H9 (cell line): Measurements from ENCODE around the gene PKD1. TPM values are rescaled to one million over a fixed set of nuclear protein-coding genes. Genes with fewer than 3 reads are reported as not detected.

Experiments
- DNase-seq: peaks from one replicate; pipeline ENCODE4 v3.0.0-alpha.2; 2017
- H2AFZ ChIP-seq: one replicate; pipeline ENCODE4 v1.6.1; 2013; ENCODE audit warnings: mild to moderate bottlenecking, low read length, control low read depth, moderate library complexity
- H2AK5ac ChIP-seq: 2 replicates; pipeline ENCODE4 v1.6.1; 2013; ENCODE audit warnings: low read length, control low read depth, mixed read lengths; ENCODE audit not compliant: insufficient read length
- H2BK120ac ChIP-seq: one replicate; pipeline ENCODE4 v1.6.1; 2013; ENCODE audit warnings: low read depth, mild to moderate bottlenecking, low read length, control low read depth, inconsistent platforms; ENCODE audit not compliant: poor library complexity, severe bottlenecking
- H2BK12ac ChIP-seq: 2 replicates; pipeline ENCODE4 v1.6.1; 2013; ENCODE audit warnings: low read length, control low read depth, mixed read lengths, low read depth; ENCODE audit not compliant: insufficient read length
- H2BK15ac ChIP-seq: 2 replicates; pipeline ENCODE4 v1.6.1; 2013; ENCODE audit warnings: low read depth, low read length, control low read depth
- H2BK20ac ChIP-seq: one replicate; pipeline ENCODE4 v1.6.1; 2013; ENCODE audit warnings: low read depth, mild to moderate bottlenecking, low read length, control low read depth, inconsistent platforms; ENCODE audit not compliant: poor library complexity, severe bottlenecking
- H2BK5ac ChIP-seq: 2 replicates; pipeline ENCODE4 v1.6.1; 2013; ENCODE audit warnings: low read length, control low read depth, mixed read lengths; ENCODE audit not compliant: insufficient read length
- H3K14ac ChIP-seq: 2 replicates; pipeline ENCODE4 v1.6.1; 2013; ENCODE audit warnings: low read length, control low read depth; ENCODE audit not compliant: insufficient read depth
- H3K18ac ChIP-seq: 2 replicates; pipeline ENCODE4 v1.6.1; 2013; ENCODE audit warnings: low read depth, mild to moderate bottlenecking, mixed read lengths, low read length, control low read depth; ENCODE audit not compliant: insufficient read length
- H3K23ac ChIP-seq: 2 replicates; pipeline ENCODE4 v1.6.1; 2013; ENCODE audit warnings: low read length, control low read depth, mixed read lengths, low read depth; ENCODE audit not compliant: insufficient read length
- H3K23me2 ChIP-seq: 2 replicates; pipeline ENCODE4 v1.6.1; 2013; ENCODE audit warnings: low read depth, mild to moderate bottlenecking, mixed read lengths, low read length, control low read depth; ENCODE audit not compliant: insufficient read length, poor library complexity, severe bottlenecking
- H3K27ac ChIP-seq: 2 replicates; pipeline ENCODE4 v1.5.1; 2013; ENCODE audit warnings: low read length, control low read depth, mixed read lengths, low read depth; ENCODE audit not compliant: insufficient read length
- H3K27me3 ChIP-seq: 2 replicates; pipeline ENCODE4 v1.6.1; 2013; ENCODE audit warnings: low read length, control low read depth, inconsistent platforms; ENCODE audit not compliant: insufficient read depth
- H3K4ac ChIP-seq: 2 replicates; pipeline ENCODE4 v1.6.1; 2013; ENCODE audit warnings: low read depth, mild to moderate bottlenecking, control low read depth, inconsistent platforms, low read length, moderate library complexity
- H3K4me1 ChIP-seq: 2 replicates; pipeline ENCODE4 v1.6.1; 2013; ENCODE audit warnings: low read length, control low read depth, inconsistent platforms; ENCODE audit not compliant: insufficient read depth
- H3K4me2 ChIP-seq: 2 replicates; pipeline ENCODE4 v1.6.1; 2013; ENCODE audit warnings: low read length, control low read depth, mixed read lengths; ENCODE audit not compliant: insufficient read length, insufficient read depth
- H3K56ac ChIP-seq: 2 replicates; pipeline ENCODE4 v1.6.1; 2013; ENCODE audit warnings: low read depth, mild to moderate bottlenecking, mixed read lengths, low read length, control low read depth; ENCODE audit not compliant: insufficient read length
- H3K79me1 ChIP-seq: 2 replicates; pipeline ENCODE4 v1.6.1; 2013; ENCODE audit warnings: low read depth, mild to moderate bottlenecking, moderate library complexity, low read length, control low read depth, inconsistent platforms; ENCODE audit not compliant: insufficient read depth, poor library complexity, severe bottlenecking
- H3K79me2 ChIP-seq: 2 replicates; pipeline ENCODE4 v1.6.1; 2013; ENCODE audit warnings: low read length, control low read depth, inconsistent platforms; ENCODE audit not compliant: insufficient read depth
- H3K9ac ChIP-seq: 2 replicates; pipeline ENCODE4 v1.6.1; 2013; ENCODE audit warnings: low read length, control low read depth, mixed read lengths; ENCODE audit not compliant: insufficient read length; ENCODE audit errors: extremely low read depth
- H3K9me3 ChIP-seq: one replicate; pipeline ENCODE4 v1.6.1; 2013; ENCODE audit warnings: low read depth, low read length, inconsistent platforms; ENCODE audit not compliant: control insufficient read depth
- H3T11ph ChIP-seq: one replicate; pipeline ENCODE4 v1.6.1; 2013; ENCODE audit warnings: mild to moderate bottlenecking, low read length, control low read depth, inconsistent platforms
- H4K20me1 ChIP-seq: one replicate; pipeline ENCODE4 v1.6.1; 2013; ENCODE audit not compliant: control insufficient read depth, insufficient read length, insufficient read depth
- H4K5ac ChIP-seq: 2 replicates; pipeline ENCODE4 v1.6.1; 2013; ENCODE audit warnings: low read depth, mild to moderate bottlenecking, mixed read lengths, low read length, control low read depth; ENCODE audit not compliant: insufficient read length
- H4K8ac ChIP-seq: replicated peaks from 2 replicates; pipeline ENCODE4 v1.6.1; 2013; ENCODE audit warnings: low read length, control low read depth, mixed read lengths, low read depth; ENCODE audit not compliant: insufficient read length
- H4K91ac ChIP-seq: 2 replicates; pipeline ENCODE4 v1.6.1; 2013; ENCODE audit warnings: low read depth, mild to moderate bottlenecking, moderate library complexity, mixed read lengths, low read length, control low read depth; ENCODE audit not compliant: insufficient read length
- H3K27ac Mint-ChIP-seq, 3 experiments: 2 replicates in 2 of 3; 3 replicates in 1 of 3; pipeline ENCODE4 v1.8.0; 2020 to 2021; ENCODE audit warnings: mixed read lengths in 3 of 3, mild to moderate bottlenecking in 1 of 3, moderate library complexity in 1 of 3
- H3K27me3 Mint-ChIP-seq: 2 replicates; pipeline ENCODE4 v1.8.0; 2021; ENCODE audit warnings: low read depth, mild to moderate bottlenecking, moderate library complexity, mixed read lengths
- H3K36me3 Mint-ChIP-seq, 3 experiments: 2 replicates in 2 of 3; 3 replicates in 1 of 3; pipeline ENCODE4 v1.8.0; 2020 to 2021; ENCODE audit warnings: low read depth in 3 of 3, mixed read lengths in 3 of 3; ENCODE audit not compliant: insufficient read depth in 1 of 3
- H3K4me1 Mint-ChIP-seq, 2 experiments: 2 replicates each; pipeline ENCODE4 v1.8.0; 2020; ENCODE audit warnings: mixed read lengths in 2 of 2
- H3K4me3 Mint-ChIP-seq, 2 experiments: 2 replicates in 1 of 2; 3 replicates in 1 of 2; pipeline ENCODE4 v1.8.0; 2020 to 2021; ENCODE audit warnings: mild to moderate bottlenecking in 2 of 2, mixed read lengths in 2 of 2, moderate library complexity in 1 of 2
- H3K9me3 Mint-ChIP-seq, 2 experiments: 2 replicates in 1 of 2; 3 replicates in 1 of 2; pipeline ENCODE4 v1.8.0; 2020; ENCODE audit warnings: mild to moderate bottlenecking in 2 of 2, mixed read lengths in 2 of 2, moderate library complexity in 1 of 2
- CTCF ChIP-seq: fragments of 200-600 bp; sonication (generic); conservative IDR thresholded peaks from 3 replicates; pipeline ENCODE4 v1.8.0; 2021; ENCODE audit warnings: antibody characterized with exemption, mild to moderate bottlenecking
- WGBS: extraction: QIAGEN DNeasy Blood & Tissue Kit; methylation state at CpG from one replicate; pipeline ENCODE4 v1.1.7; 2013; ENCODE audit warnings: missing lambda C conversion rate, low lambda C conversion rate, mixed read lengths; ENCODE audit not compliant: insufficient read length; ENCODE audit errors: extremely low coverage; 5-methylcytosine and 5-hydroxymethylcytosine counted together
- total RNA-seq: library from RNA; stranded (reverse); gene quantifications from 2 replicates; pipeline ENCODE4 v1.2.1, GENCODE V29; 2021

PKD1 gene
- total RNA-seq, 1 experiment from 2014 or later, result 88.0 TPM

DNA sequence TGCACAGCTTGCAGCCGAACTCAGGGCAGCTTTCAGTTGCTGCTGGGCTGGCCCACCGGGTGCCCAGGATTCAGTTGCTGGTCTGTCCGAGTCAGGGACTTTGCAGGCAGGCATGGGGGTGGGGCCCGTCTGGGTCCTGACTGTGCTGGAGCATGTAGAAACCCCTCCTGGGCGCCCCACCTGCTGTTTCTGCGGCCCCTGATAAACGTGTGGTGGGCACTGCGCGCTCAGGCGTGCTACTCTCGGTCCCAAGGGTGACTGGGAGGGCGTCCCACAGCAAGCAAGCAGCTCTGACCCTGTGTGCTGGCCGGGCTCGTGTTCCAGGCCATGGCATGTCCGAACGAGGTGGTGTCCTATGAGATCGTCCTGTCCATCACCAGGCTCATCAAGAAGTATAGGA lies 75.4 kb downstream of the PKD1 start:
- H2BK20ac ChIP-seq, result no peak overlapping the region
- Mint-ChIP-seq H3K27ac (no peak overlapping the region; a peak in 1 of 7 replicates), H3K9me3 (no peaks in the 10 kb centered on the region), H3K4me1 (no peaks in the 10 kb centered on the region), H3K36me3 (peaks cover 0 to 23% (median 13%) of the 10 kb centered on the region in 3 experiments; a peak in 3 of 7 replicates), H3K4me3 (no peak overlapping the region), H3K27me3 (no peaks in the 10 kb centered on the region)
- no peak overlapping the region; the same call in 1 of the 2 replicates for H3K14ac ChIP-seq
- H3K9ac ChIP-seq, result no peak overlapping the region
- no peaks in the 10 kb centered on the region for H3K4me1 ChIP-seq
- H4K91ac ChIP-seq, result no peak overlapping the region
- no CpG with 5 or more reads among the region's 17 CpGs for WGBS
- no peaks in the 10 kb centered on the region for H3K9me3 ChIP-seq
- H2BK12ac ChIP-seq, result no peak overlapping the region
- H3K4me2 ChIP-seq, result no peak overlapping the region
- H3K18ac ChIP-seq, result no peak overlapping the region
- no peak overlapping the region for H4K5ac ChIP-seq
- H3K4ac ChIP-seq, result no peak overlapping the region
- no peaks in the 10 kb centered on the region for H3K79me2 ChIP-seq
- no peak overlapping the region for H3K27ac ChIP-seq
- no peak for DNase-seq
- H3K23me2 ChIP-seq, result peaks cover 3% of the 10 kb centered on the region
- H2AK5ac ChIP-seq, result no peak overlapping the region
- no peak overlapping the region for H4K8ac ChIP-seq
- H3K79me1 ChIP-seq, result no peaks in the 10 kb centered on the region
- no peak overlapping the region for H3K23ac ChIP-seq
- no peak overlapping the region for H2BK15ac ChIP-seq
- no peak overlapping the region for H2BK5ac ChIP-seq
- H3K56ac ChIP-seq, result no peak overlapping the region
- H3K27me3 ChIP-seq, result no peaks in the 10 kb centered on the region
- no peak overlapping the region for H2BK120ac ChIP-seq
- TF ChIP-seq CTCF, result no peak
- no peak overlapping the region for H2AFZ ChIP-seq
- H4K20me1 ChIP-seq, result peaks cover 2% of the 10 kb centered on the region
- no peak overlapping the region for H3T11ph ChIP-seq
